Epidermal melanocyte (primary cell): ENCODE measurements around the gene LTBP1.
"Not testable (repeated sequence)": the region's sequence is repeated elsewhere in the genome, so short reads cannot be mapped to it uniquely, and the experiment has no call there.

Experiments used
- DNase-seq: peaks from one replicate; pipeline ENCODE4 v3.0.0; 2011; ENCODE audit warnings: low spot score; ENCODE audit not compliant: insufficient read length

Gene LTBP1

GRCh38 chr2:33371304-33372090, 424.7 kb downstream of the LTBP1 start:
- no peak for DNase-seq

- no peak for DNase-seq
These were observed 426.3 kb downstream of the LTBP1 start for GRCh38 chr2:33372940-33373553.

- DNase-seq = no peak
These were observed 427.2 kb downstream of the LTBP1 start for GRCh38 chr2:33373986-33374385.

GRCh38 chr2:33375054-33375453, 428.3 kb downstream of the LTBP1 start:
- DNase-seq = no peak

- DNase-seq = no peak
These were observed 430.3 kb downstream of the LTBP1 start for GRCh38 chr2:33377048-33377447.

- DNase-seq = no peak
These were observed 431.9 kb downstream of the LTBP1 start for GRCh38 chr2:33378556-33379210.

GRCh38 chr2:33380001-33380609, 433.4 kb downstream of the LTBP1 start:
- no peak for DNase-seq

GRCh38 chr2:33380719-33381118, 434.0 kb downstream of the LTBP1 start:
- DNase-seq = no peak

- DNase-seq = no peak
These were observed 434.6 kb downstream of the LTBP1 start for GRCh38 chr2:33381301-33381858.

GRCh38 chr2:33383855-33384598, 437.3 kb downstream of the LTBP1 start:
- no peak for DNase-seq

- DNase-seq = no peak
These were observed 437.8 kb downstream of the LTBP1 start for GRCh38 chr2:33384599-33384961.

GRCh38 chr2:33388996-33389395, 442.2 kb downstream of the LTBP1 start:
- DNase-seq = no peak

GRCh38 chr2:33389695-33390094, 442.9 kb downstream of the LTBP1 start:
- not testable (repeated sequence) for DNase-seq

- no peak for DNase-seq
These were observed 444.9 kb downstream of the LTBP1 start for GRCh38 chr2:33391529-33392255.

- DNase-seq = no peak
These were observed 445.6 kb downstream of the LTBP1 start for GRCh38 chr2:33392366-33392765.

- DNase-seq = no peak
These were observed 448.3 kb downstream of the LTBP1 start for GRCh38 chr2:33395034-33395433.

GRCh38 chr2:33395655-33396249, 449.0 kb downstream of the LTBP1 start:
- DNase-seq = no peak

GRCh38 chr2:33404321-33404720, 457.6 kb downstream of the LTBP1 start:
- no peak for DNase-seq

GRCh38 chr2:33406622-33407021, 459.9 kb downstream of the LTBP1 start:
- no peak for DNase-seq

- no peak for DNase-seq
These were observed 461.4 kb downstream of the LTBP1 start for GRCh38 chr2:33408109-33408508.
